Keratinocyte (primary cell): ENCODE data around the gene ULK3.

ENCODE experiments used
- EZH2 ChIP-seq: IDR thresholded peaks from one replicate; pipeline ENCODE4 v1.6.1; 2012; ENCODE audit warnings: inconsistent platforms, mild to moderate bottlenecking, low read length, moderate library complexity
- TF ChIP-seq, protein P1 (sequence below), 3 experiments: IDR thresholded peaks in 1 of 3; conservative IDR thresholded peaks in 1 of 3; optimal IDR thresholded peaks in 1 of 3; 2 replicates in 2 of 3; 3 replicates in 1 of 3; pipeline versions ENCODE3 to v1.5.1; 2011; ENCODE audit warnings: low read length in 3 of 3, mild to moderate bottlenecking in 3 of 3, moderate library complexity in 2 of 3, control low read depth in 1 of 3, inconsistent platforms in 1 of 3; ENCODE audit not compliant: insufficient read depth in 2 of 3; ENCODE audit errors: extremely low read depth in 1 of 3

GRCh38 chr15:74820056-74820455 is 22.9 kb downstream of the ULK3 start:
- no peak for TF ChIP-seq EZH2
- TF ChIP-seq, protein P1, sequence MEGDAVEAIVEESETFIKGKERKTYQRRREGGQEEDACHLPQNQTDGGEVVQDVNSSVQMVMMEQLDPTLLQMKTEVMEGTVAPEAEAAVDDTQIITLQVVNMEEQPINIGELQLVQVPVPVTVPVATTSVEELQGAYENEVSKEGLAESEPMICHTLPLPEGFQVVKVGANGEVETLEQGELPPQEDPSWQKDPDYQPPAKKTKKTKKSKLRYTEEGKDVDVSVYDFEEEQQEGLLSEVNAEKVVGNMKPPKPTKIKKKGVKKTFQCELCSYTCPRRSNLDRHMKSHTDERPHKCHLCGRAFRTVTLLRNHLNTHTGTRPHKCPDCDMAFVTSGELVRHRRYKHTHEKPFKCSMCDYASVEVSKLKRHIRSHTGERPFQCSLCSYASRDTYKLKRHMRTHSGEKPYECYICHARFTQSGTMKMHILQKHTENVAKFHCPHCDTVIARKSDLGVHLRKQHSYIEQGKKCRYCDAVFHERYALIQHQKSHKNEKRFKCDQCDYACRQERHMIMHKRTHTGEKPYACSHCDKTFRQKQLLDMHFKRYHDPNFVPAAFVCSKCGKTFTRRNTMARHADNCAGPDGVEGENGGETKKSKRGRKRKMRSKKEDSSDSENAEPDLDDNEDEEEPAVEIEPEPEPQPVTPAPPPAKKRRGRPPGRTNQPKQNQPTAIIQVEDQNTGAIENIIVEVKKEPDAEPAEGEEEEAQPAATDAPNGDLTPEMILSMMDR (optimal IDR thresholded peaks at IDR 0.05 in 1 of 3, IDR thresholded peaks at IDR 0.05 in 1 of 3, conservative IDR thresholded peaks at IDR 0.05 in 1 of 3; ENCODE audit: extremely low read depth in 1 of 3, insufficient read depth in 2 of 3, low read length in 3 of 3), result no peak
